IMR-90 (cell line): ENCODE measurements around the gene SAMM50. TPM values are rescaled to one million over a fixed set of nuclear protein-coding genes. Genes with fewer than 3 reads are reported as not detected.

Experiments
- ATAC-seq: fragments of 200-7000 bp; cut with Tn5 transposase; 2 replicates; pipeline ENCODE4 v1.9.1; 2020; ENCODE audit warnings: low read depth, mild to moderate bottlenecking, moderate library complexity
- BruUV-seq: library from RNA; stranded (reverse); fragments of 400-500 nt; replicated peaks from 2 replicates; lab custom pipeline; 2021; lab: Mats Ljungman, UMichigan
- CTCF ChIA-PET: fragments of 300-600 bp; formaldehyde crosslinking; extraction: SDS; loops from one replicate; lab custom pipeline; 2021; ENCODE audit warnings: antibody characterized with exemption; lab: Yijun Ruan, JAX
- POLR2A ChIA-PET: fragments of 300-600 bp; sonication (Branson Sonifier 250); formaldehyde crosslinking; loops from one replicate; lab custom pipeline; 2022; ENCODE audit warnings: antibody characterized with exemption; ENCODE audit not compliant: unreplicated experiment; lab: Charles Lee
- DNase-seq: peaks from one replicate; pipeline ENCODE4 v3.0.0; 2013
- H2AFZ ChIP-seq: replicated peaks from 2 replicates; pipeline ENCODE3; 2013; ENCODE audit warnings: low read length, mild to moderate bottlenecking; ENCODE audit not compliant: poor library complexity
- H2AK5ac ChIP-seq: 2 replicates; pipeline ENCODE4 v1.6.1; 2013; ENCODE audit warnings: low read depth, low read length, inconsistent platforms
- H2AK9ac ChIP-seq: replicated peaks from 2 replicates; pipeline ENCODE3; 2013; ENCODE audit warnings: mild to moderate bottlenecking, low read depth, low read length, moderate library complexity; ENCODE audit not compliant: poor library complexity
- H2BK120ac ChIP-seq: 2 replicates; pipeline ENCODE4 v1.6.1; 2013; ENCODE audit warnings: low read depth, low read length, inconsistent platforms
- H2BK15ac ChIP-seq: 3 replicates; pipeline ENCODE4 v1.6.1; 2013; ENCODE audit warnings: low read depth, low read length, inconsistent platforms
- H2BK20ac ChIP-seq: 2 replicates; pipeline ENCODE4 v1.6.1; 2013; ENCODE audit warnings: low read depth, mild to moderate bottlenecking, inconsistent platforms, low read length, moderate library complexity
- H2BK5ac ChIP-seq: 2 replicates; pipeline ENCODE4 v1.6.1; 2013; ENCODE audit warnings: mild to moderate bottlenecking, low read depth, low read length, inconsistent platforms; ENCODE audit not compliant: poor library complexity, severe bottlenecking
- H3K14ac ChIP-seq: replicated peaks from 2 replicates; pipeline ENCODE4 v1.6.1; 2013; ENCODE audit warnings: low read depth, low read length, inconsistent platforms
- H3K18ac ChIP-seq: 2 replicates; pipeline ENCODE4 v1.6.1; 2013; ENCODE audit warnings: low read depth, low read length, control low read depth
- H3K23ac ChIP-seq: 2 replicates; pipeline ENCODE4 v1.6.1; 2013; ENCODE audit warnings: low read depth, low read length, inconsistent platforms
- H3K27ac ChIP-seq: 2 replicates; pipeline ENCODE4 v1.5.1; 2013; ENCODE audit warnings: mild to moderate bottlenecking, control low read depth, low read length; ENCODE audit not compliant: insufficient read depth
- H3K27me3 ChIP-seq: 2 replicates; pipeline ENCODE4 v1.6.1; 2013; ENCODE audit warnings: low read length; ENCODE audit not compliant: control insufficient read depth, insufficient read depth
- H3K36me3 ChIP-seq: 2 replicates; pipeline ENCODE4 v1.6.1; 2013; ENCODE audit warnings: low read length, mixed read lengths; ENCODE audit not compliant: control insufficient read depth, insufficient read depth
- H3K4ac ChIP-seq: 2 replicates; pipeline ENCODE4 v1.6.1; 2013; ENCODE audit warnings: low read depth, low read length, inconsistent platforms
- H3K4me1 ChIP-seq: 2 replicates; pipeline ENCODE4 v1.6.1; 2013; ENCODE audit warnings: low read length, mixed read lengths; ENCODE audit not compliant: control insufficient read depth, insufficient read depth
- H3K4me2 ChIP-seq: 2 replicates; pipeline ENCODE4 v1.6.1; 2013; ENCODE audit warnings: low read depth, mild to moderate bottlenecking, control low read depth, low read length, moderate library complexity
- H3K4me3 ChIP-seq: 2 replicates; pipeline ENCODE4 v1.5.1; 2013; ENCODE audit warnings: low read depth, mild to moderate bottlenecking, control low read depth, low read length, moderate library complexity; ENCODE audit not compliant: insufficient read depth
- H3K56ac ChIP-seq: 2 replicates; pipeline ENCODE4 v1.6.1; 2013; ENCODE audit warnings: low read length, inconsistent platforms; ENCODE audit not compliant: insufficient read depth; ENCODE audit errors: extremely low read depth
- H3K79me1 ChIP-seq, 2 experiments: 2 replicates each; pipeline ENCODE4 v1.6.1; 2013; ENCODE audit warnings: low read length in 2 of 2, inconsistent platforms in 1 of 2, low read depth in 1 of 2
- H3K9ac ChIP-seq: 2 replicates; pipeline ENCODE4 v1.6.1; 2013; ENCODE audit warnings: low read depth, low read length, control low read depth
- H3K9me1 ChIP-seq: 2 replicates; pipeline ENCODE4 v1.6.1; 2013; ENCODE audit warnings: low read length, inconsistent platforms; ENCODE audit not compliant: insufficient read depth
- H3K9me3 ChIP-seq: 2 replicates; pipeline ENCODE4 v1.6.1; 2013; ENCODE audit warnings: low read length; ENCODE audit not compliant: control insufficient read depth, insufficient read depth
- H4K20me1 ChIP-seq: 2 replicates; pipeline ENCODE4 v1.6.1; 2013; ENCODE audit warnings: low read length, inconsistent platforms; ENCODE audit not compliant: insufficient read depth
- H4K5ac ChIP-seq: 2 replicates; pipeline ENCODE4 v1.6.1; 2013; ENCODE audit warnings: mild to moderate bottlenecking, low read depth, low read length, control low read depth
- H4K8ac ChIP-seq, 2 experiments: 2 replicates each; pipeline ENCODE4 v1.6.1; 2013; ENCODE audit warnings: low read depth in 2 of 2, low read length in 2 of 2, control low read depth in 1 of 2, inconsistent platforms in 1 of 2
- H4K91ac ChIP-seq: 2 replicates; pipeline ENCODE4 v1.6.1; 2013; ENCODE audit warnings: low read depth, low read length, inconsistent platforms; ENCODE audit not compliant: insufficient read depth
- BHLHE40 ChIP-seq: fragments of 150-350 bp; IDR thresholded peaks from 2 replicates; pipeline ENCODE4 v1.6.1; 2016; ENCODE audit warnings: mild to moderate bottlenecking, low read depth, low read length
- CEBPB ChIP-seq: IDR thresholded peaks from 2 replicates; pipeline ENCODE4 v1.6.1; 2012; ENCODE audit warnings: low read depth, low read length, improper control_type of control experiment
- CHD1 ChIP-seq: IDR thresholded peaks from 2 replicates; pipeline ENCODE4 v1.6.1; 2012; ENCODE audit warnings: low read depth, low read length, improper control_type of control experiment
- CTCF ChIP-seq: conservative IDR thresholded peaks from 2 replicates; pipeline ENCODE4 v1.5.1; 2012; ENCODE audit warnings: mild to moderate bottlenecking, low read depth, low read length, improper control_type of control experiment
- FOS ChIP-seq: fragments of 150-350 bp; IDR thresholded peaks from 2 replicates; pipeline ENCODE4 v1.6.1; 2016; ENCODE audit warnings: low read depth, low read length
- MAFK ChIP-seq: IDR thresholded peaks from 2 replicates; pipeline ENCODE4 v1.6.1; 2012; ENCODE audit warnings: low read depth, low read length, improper control_type of control experiment
- MAZ ChIP-seq: IDR thresholded peaks from 2 replicates; pipeline ENCODE4 v1.6.1; 2012; ENCODE audit warnings: low read depth, mild to moderate bottlenecking, low read length, improper control_type of control experiment, moderate library complexity, borderline replicate concordance
- MXI1 ChIP-seq: IDR thresholded peaks from 2 replicates; pipeline ENCODE4 v1.6.1; 2012; ENCODE audit warnings: low read depth, mild to moderate bottlenecking, low read length, moderate library complexity, borderline replicate concordance
- NFE2L2 ChIP-seq: fragments of 150-350 bp; IDR thresholded peaks from 2 replicates; pipeline ENCODE4 v1.6.1; 2016; ENCODE audit warnings: low read depth, mild to moderate bottlenecking, low read length
- POLR2A ChIP-seq: IDR thresholded peaks from 2 replicates; pipeline ENCODE4 v1.6.1; 2012; ENCODE audit warnings: mild to moderate bottlenecking, low read depth, low read length
- RAD21 ChIP-seq: IDR thresholded peaks from 2 replicates; pipeline ENCODE4 v1.6.1; 2012; ENCODE audit warnings: low read length, improper control_type of control experiment
- RCOR1 ChIP-seq: IDR thresholded peaks from 2 replicates; pipeline ENCODE4 v1.6.1; 2012; ENCODE audit warnings: mild to moderate bottlenecking, low read length, improper control_type of control experiment; ENCODE audit not compliant: insufficient replicate concordance
- RFX5 ChIP-seq: IDR thresholded peaks from 2 replicates; pipeline ENCODE4 v1.8.0; 2012; ENCODE audit warnings: low read depth, mild to moderate bottlenecking, low read length, moderate library complexity
- SMC3 ChIP-seq: fragments of 150-350 bp; IDR thresholded peaks from 2 replicates; pipeline ENCODE4 v1.6.1; 2016; ENCODE audit warnings: low read depth, mild to moderate bottlenecking, antibody characterized with exemption, low read length, moderate library complexity
- WGBS, 2 experiments: methylation state at CpG; one replicate each; pipeline versions ENCODE4 v1.1.5 to v1.1.7; 2013; ENCODE audit warnings: missing lambda C conversion rate in 2 of 2; ENCODE audit not compliant: insufficient read length in 1 of 2; ENCODE audit errors: extremely low coverage in 2 of 2; 5-methylcytosine and 5-hydroxymethylcytosine counted together
- dilution Hi-C: fragments of 300-500 bp; cut with HindIII; formaldehyde crosslinking; loops from one replicate; pipeline ENCODE4 v1.14.3; 2018; ENCODE audit warnings: low sequenced_read_pairs; ENCODE audit not compliant: unreplicated experiment
- in situ Hi-C: fragments of 300-500 bp; cut with MboI; formaldehyde crosslinking; loops from 3 replicates; pipeline ENCODE4 v1.14.3; 2019; ENCODE audit warnings: low sequenced_read_pairs, inconsistent platforms, mixed read lengths
- intact Hi-C: fragments of 100-400 bp; cut with micrococcal nuclease; formaldehyde crosslinking; loops from 2 replicates; pipeline ENCODE4 v1.10.0; 2022
- polyA plus RNA-seq, 3 experiments: library from polyadenylated mRNA; depleted of rRNA; stranded (reverse); fragments of >200 nt; gene quantifications; 2 replicates each; pipeline ENCODE4 v1.2.3, GENCODE V29; 2012; ENCODE audit warnings: low replicate concordance in 1 of 3
- total RNA-seq: library from RNA; depleted of rRNA; stranded (reverse); fragments of >200 nt; gene quantifications from 2 replicates; pipeline ENCODE4 v1.2.3, GENCODE V29; 2012
- TF ChIP-seq, protein P1 (sequence below): fragments of 150-350 bp; IDR thresholded peaks from 2 replicates; pipeline ENCODE4 v1.6.1; 2016; ENCODE audit warnings: low read depth, mild to moderate bottlenecking, low read length, moderate library complexity, borderline replicate concordance
- TF ChIP-seq, protein P2 (sequence below): fragments of 150-350 bp; IDR thresholded peaks from 2 replicates; pipeline ENCODE4 v1.6.1; 2017; ENCODE audit warnings: mild to moderate bottlenecking, antibody characterized with exemption, low read length, low read depth

Gene SAMM50
- total and polyA plus RNA-seq, 2 of the 4 experiments (the other 2 are of a cell fraction), result 40.6 to 43.7 TPM

- no peak for ATAC-seq
- WGBS, 2 experiments, result 96% methylated on average over 4 of the region's 6 CpGs; no CpG with 5 or more reads in 1 of the 2 experiments
- H4K5ac ChIP-seq, result no peak overlapping the region
- H2BK5ac ChIP-seq, result no peak overlapping the region
- no TSS peak for BruUV-seq
- no peak for DNase-seq
- CTCF ChIA-PET, result no interaction called here
- H3K9ac ChIP-seq, result no peak overlapping the region
- no peak overlapping the region for H4K91ac ChIP-seq
- no peak overlapping the region for H3K4ac ChIP-seq
- H3K27ac ChIP-seq, result no peak overlapping the region
- H3K56ac ChIP-seq, result no peak overlapping the region
- intact Hi-C loops (no loop called here), dilution Hi-C loops (no loop called here), in situ Hi-C loops (no loop called here)
- H2BK20ac ChIP-seq, result no peak overlapping the region
- TF ChIP-seq CTCF (no peak), RCOR1 (no peak), RFX5 (no peak), NFE2L2 (no peak), SMC3 (no peak), MXI1 (no peak), CHD1 (no peak), POLR2A (no peak), RAD21 (no peak), BHLHE40 (no peak), CEBPB (no peak), MAZ (no peak), MAFK (no peak), FOS (no peak)
- TF ChIP-seq, protein P1, sequence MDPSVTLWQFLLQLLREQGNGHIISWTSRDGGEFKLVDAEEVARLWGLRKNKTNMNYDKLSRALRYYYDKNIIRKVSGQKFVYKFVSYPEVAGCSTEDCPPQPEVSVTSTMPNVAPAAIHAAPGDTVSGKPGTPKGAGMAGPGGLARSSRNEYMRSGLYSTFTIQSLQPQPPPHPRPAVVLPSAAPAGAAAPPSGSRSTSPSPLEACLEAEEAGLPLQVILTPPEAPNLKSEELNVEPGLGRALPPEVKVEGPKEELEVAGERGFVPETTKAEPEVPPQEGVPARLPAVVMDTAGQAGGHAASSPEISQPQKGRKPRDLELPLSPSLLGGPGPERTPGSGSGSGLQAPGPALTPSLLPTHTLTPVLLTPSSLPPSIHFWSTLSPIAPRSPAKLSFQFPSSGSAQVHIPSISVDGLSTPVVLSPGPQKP, result no peak
- TF ChIP-seq, protein P2, sequence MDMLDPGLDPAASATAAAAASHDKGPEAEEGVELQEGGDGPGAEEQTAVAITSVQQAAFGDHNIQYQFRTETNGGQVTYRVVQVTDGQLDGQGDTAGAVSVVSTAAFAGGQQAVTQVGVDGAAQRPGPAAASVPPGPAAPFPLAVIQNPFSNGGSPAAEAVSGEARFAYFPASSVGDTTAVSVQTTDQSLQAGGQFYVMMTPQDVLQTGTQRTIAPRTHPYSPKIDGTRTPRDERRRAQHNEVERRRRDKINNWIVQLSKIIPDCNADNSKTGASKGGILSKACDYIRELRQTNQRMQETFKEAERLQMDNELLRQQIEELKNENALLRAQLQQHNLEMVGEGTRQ, result no peak
- H2BK120ac ChIP-seq, result no peak overlapping the region
- POLR2A ChIA-PET, result no interaction called here
- H3K4me3 ChIP-seq, result no peak overlapping the region
- H3K9me3 ChIP-seq, result no peaks in the 10 kb centered on the region
- no peak overlapping the region for H3K4me2 ChIP-seq
- H3K14ac ChIP-seq, result no peak overlapping the region
- no peaks in the 10 kb centered on the region for H4K20me1 ChIP-seq
- no peak overlapping the region for H2AFZ ChIP-seq
- no peak overlapping the region for H3K23ac ChIP-seq
- H3K79me1 ChIP-seq, result no peaks in the 10 kb centered on the region
- H3K36me3 ChIP-seq, result peaks cover 33% of the 10 kb centered on the region
- no peak overlapping the region for H2BK15ac ChIP-seq
- H3K18ac ChIP-seq, result no peak overlapping the region
- no peaks in the 10 kb centered on the region for H3K4me1 ChIP-seq
- H2AK5ac ChIP-seq, result no peak overlapping the region
- H2AK9ac ChIP-seq, result no peak overlapping the region
- no peak overlapping the region for H4K8ac ChIP-seq
- no peaks in the 10 kb centered on the region for H3K27me3 ChIP-seq
- H3K9me1 ChIP-seq, result no peaks in the 10 kb centered on the region
Observed at GRCh38 chr22:43941449-43941848, 13.8 kb upstream of the SAMM50 start.
